GM12891 (cell line): ENCODE measurements around the gene CSNK1G1.

Experiments
- PAX5 ChIP-seq: IDR thresholded peaks from 2 replicates; pipeline ENCODE4 v1.6.1; 2011; ENCODE audit warnings: low read length, moderate library complexity, mild to moderate bottlenecking; ENCODE audit not compliant: insufficient read depth, severe bottlenecking
- POLR2A ChIP-seq: IDR thresholded peaks from 2 replicates; pipeline ENCODE4 v1.6.1; 2011; ENCODE audit warnings: low read depth, low read length, control low read depth
- POLR2AphosphoS5 ChIP-seq: IDR thresholded peaks from 2 replicates; pipeline ENCODE4 v1.6.1; 2011; ENCODE audit warnings: low read depth, low read length, control low read depth
- POU2F2 ChIP-seq: IDR thresholded peaks from 2 replicates; pipeline ENCODE4 v1.6.1; 2011; ENCODE audit warnings: low read depth, mild to moderate bottlenecking, control low read depth, low read length, moderate library complexity

- TF ChIP-seq POLR2AphosphoS5 (no peak), PAX5 (no peak), POLR2A (no peak), POU2F2 (no peak)
These were observed 12.8 kb downstream of the CSNK1G1 start for GRCh38 chr15:64343222-64343621.
